GM23338 (cell line): ENCODE results near the gene ZFP28. TPM values are rescaled to one million over a fixed set of nuclear protein-coding genes. Genes with fewer than 3 reads are reported as not detected.

ENCODE experiments used
- ATAC-seq: fragments of 200-7000 bp; cut with Tn5 transposase; 3 replicates; pipeline ENCODE4 v1.9.1; 2020
- DNase-seq: peaks from one replicate; pipeline ENCODE4 v3.0.0-alpha.2; 2015; ENCODE audit warnings: low spot score
- H2AFZ ChIP-seq: fragments of 200-600 bp; sonication (generic); 2 replicates; pipeline ENCODE4 v1.8.0; 2016; ENCODE audit warnings: antibody characterized with exemption, mild to moderate bottlenecking, moderate library complexity
- H3F3A ChIP-seq: fragments of 200-600 bp; sonication (generic); replicated peaks from 2 replicates; pipeline ENCODE4 v1.8.0; 2017; ENCODE audit warnings: antibody characterized with exemption, mixed run types, low read depth
- H3K27ac ChIP-seq: fragments of 200-600 bp; sonication (generic); 2 replicates; pipeline ENCODE4 v1.6.1; 2016; ENCODE audit warnings: low read depth
- H3K27me3 ChIP-seq: fragments of 200-600 bp; sonication (generic); 2 replicates; pipeline ENCODE4 v1.8.0; 2016; ENCODE audit warnings: mild to moderate bottlenecking, mixed run types, moderate library complexity; ENCODE audit not compliant: insufficient read depth
- H3K36me3 ChIP-seq: fragments of 200-600 bp; sonication (generic); 2 replicates; pipeline ENCODE4 v1.8.0; 2016; ENCODE audit warnings: mild to moderate bottlenecking; ENCODE audit not compliant: insufficient read depth
- H3K4me1 ChIP-seq: fragments of 200-600 bp; sonication (generic); 2 replicates; pipeline ENCODE4 v1.8.0; 2016; ENCODE audit warnings: mild to moderate bottlenecking, moderate library complexity; ENCODE audit not compliant: insufficient read depth
- H3K4me2 ChIP-seq: fragments of 200-600 bp; sonication (generic); 2 replicates; pipeline ENCODE4 v1.7.1; 2017; ENCODE audit warnings: mixed run types
- H3K4me3 ChIP-seq: fragments of 200-600 bp; sonication (generic); 2 replicates; pipeline ENCODE4 v1.6.1; 2016; ENCODE audit warnings: mixed run types
- H3K79me2 ChIP-seq: fragments of 200-600 bp; sonication (generic); replicated peaks from 2 replicates; pipeline ENCODE4 v1.8.0; 2017; ENCODE audit warnings: mild to moderate bottlenecking; ENCODE audit not compliant: insufficient read depth
- H3K9me2 ChIP-seq: fragments of 200-600 bp; sonication (generic); 2 replicates; pipeline ENCODE4 v1.8.0; 2017; ENCODE audit not compliant: insufficient read depth
- H4K20me1 ChIP-seq: fragments of 200-600 bp; sonication (generic); replicated peaks from 2 replicates; pipeline ENCODE4 v1.8.0; 2017; ENCODE audit warnings: mild to moderate bottlenecking; ENCODE audit not compliant: insufficient read depth
- H3K27ac Mint-ChIP-seq: 2 replicates; pipeline ENCODE4 v1.8.0; 2020; ENCODE audit warnings: inconsistent platforms, mild to moderate bottlenecking, moderate library complexity, mixed read lengths
- H3K27me3 Mint-ChIP-seq: 3 replicates; pipeline ENCODE4 v1.8.0; 2022; ENCODE audit warnings: low read depth, mild to moderate bottlenecking, moderate library complexity, mixed read lengths, inconsistent platforms; ENCODE audit not compliant: insufficient read depth, poor library complexity
- H3K36me3 Mint-ChIP-seq: 3 replicates; pipeline ENCODE4 v1.8.0; 2021; ENCODE audit warnings: low read depth, mild to moderate bottlenecking, inconsistent platforms, moderate library complexity, mixed read lengths
- H3K4me1 Mint-ChIP-seq: 3 replicates; pipeline ENCODE4 v1.8.0; 2020; ENCODE audit warnings: mild to moderate bottlenecking, inconsistent platforms, mixed read lengths
- H3K4me3 Mint-ChIP-seq: 3 replicates; pipeline ENCODE4 v1.8.0; 2021; ENCODE audit warnings: moderate library complexity, mild to moderate bottlenecking, inconsistent platforms, mixed read lengths
- H3K9me3 Mint-ChIP-seq: 3 replicates; pipeline ENCODE4 v1.8.0; 2020; ENCODE audit warnings: moderate library complexity, mild to moderate bottlenecking, inconsistent platforms, mixed read lengths
- CREB1 ChIP-seq: fragments of 250-450 bp; sonication (Bioruptor Pico); IDR thresholded peaks from 2 replicates; pipeline ENCODE4 v1.5.0; 2020; ENCODE audit warnings: low read depth, mild to moderate bottlenecking, moderate library complexity
- CTCF ChIP-seq, 2 experiments: fragments of 200-600 bp in 1 of 2; sonication (generic) in 1 of 2; conservative IDR thresholded peaks; 2 replicates each; pipeline versions ENCODE4 v1.5.1 to v1.6.1; 2016 to 2017; ENCODE audit warnings: antibody characterized with exemption in 2 of 2, low read depth in 2 of 2, mild to moderate bottlenecking in 2 of 2, moderate library complexity in 1 of 2
- ETS1 ChIP-seq: IDR thresholded peaks from 2 replicates; pipeline ENCODE4 v1.6.1; 2016; ENCODE audit warnings: antibody characterized with exemption
- EZH2 ChIP-seq: fragments of 200-600 bp; sonication (generic); IDR thresholded peaks from one replicate; pipeline ENCODE4 v1.8.0; 2017; ENCODE audit warnings: antibody characterized with exemption, mild to moderate bottlenecking, low read depth; ENCODE audit not compliant: unreplicated experiment
- EZH2phosphoT487 ChIP-seq: fragments of 200-600 bp; sonication (generic); IDR thresholded peaks from one replicate; pipeline ENCODE4 v1.8.1; 2018; ENCODE audit warnings: antibody characterized with exemption; ENCODE audit not compliant: unreplicated experiment
- JUNB ChIP-seq: IDR thresholded peaks from one replicate; pipeline ENCODE4 v1.6.1; 2016; ENCODE audit warnings: antibody characterized with exemption; ENCODE audit not compliant: unreplicated experiment
- NANOG ChIP-seq: IDR thresholded peaks from 2 replicates; pipeline ENCODE4 v1.6.1; 2016; ENCODE audit warnings: antibody characterized with exemption, borderline replicate concordance
- POLR2AphosphoS5 ChIP-seq: IDR thresholded peaks from 2 replicates; pipeline ENCODE4 v1.6.1; 2016; ENCODE audit warnings: antibody characterized with exemption, low read depth
- REST ChIP-seq: IDR thresholded peaks from one replicate; pipeline ENCODE4 v1.6.1; 2018; ENCODE audit warnings: antibody characterized with exemption; ENCODE audit not compliant: unreplicated experiment
- STAT1 ChIP-seq: IDR thresholded peaks from one replicate; pipeline ENCODE4 v1.6.1; 2016; ENCODE audit warnings: antibody characterized with exemption; ENCODE audit not compliant: unreplicated experiment
- ZNF114 ChIP-seq: fragments of 250-450 bp; sonication (Bioruptor Pico); IDR thresholded peaks from 2 replicates; pipeline ENCODE4 v1.5.0; 2020; ENCODE audit warnings: mild to moderate bottlenecking, moderate library complexity
- ZNF331 ChIP-seq: fragments of 250-450 bp; sonication (Bioruptor Pico); IDR thresholded peaks from 2 replicates; pipeline ENCODE4 v1.5.0; 2020; ENCODE audit warnings: low read depth, mild to moderate bottlenecking, moderate library complexity
- polyA plus RNA-seq: library from polyadenylated mRNA; unstranded; fragments of >200 nt; fragmentation: Nextera tagmentation; extraction: Ambion mirVana; gene quantifications from 2 replicates; pipeline ENCODE4 v1.2.1, GENCODE V29; 2016
- total RNA-seq: library from RNA; depleted of rRNA; stranded (reverse); fragments of >200 nt; shearing (Covaris generic); gene quantifications from 2 replicates; pipeline ENCODE4 v1.2.3, GENCODE V29; 2014

Gene ZFP28
- total and polyA plus RNA-seq, 2 experiments from 2014 or later, result 3.0 to 7.9 TPM

- TF ChIP-seq CTCF (conservative IDR thresholded peaks at IDR 0.05; ENCODE audit: low read depth in 2 of 2), result no peak
These were observed 33.8 kb downstream of the ZFP28 start (continued) for GRCh38 chr19:56572589-56572988.

- H4K20me1 ChIP-seq, result no peaks in the 10 kb centered on the region
- no peak overlapping the region for H3K27ac ChIP-seq
- H3K36me3 ChIP-seq, result peaks cover 91% of the 10 kb centered on the region
- H3K27ac Mint-ChIP-seq, result no peak overlapping the region
- no peaks in the 10 kb centered on the region for H3K27me3 Mint-ChIP-seq
- H3K4me2 ChIP-seq, result no peak overlapping the region
- ATAC-seq (no peak), DNase-seq (no peak)
- H3K9me2 ChIP-seq, result peaks cover 6% of the 10 kb centered on the region; the same call in 1 of the 2 replicates
- H3K36me3 Mint-ChIP-seq, result peaks cover 99% of the 10 kb centered on the region
- no peaks in the 10 kb centered on the region for H3K27me3 ChIP-seq
- no peak overlapping the region for H3K4me3 Mint-ChIP-seq
- no peaks in the 10 kb centered on the region for H3K4me1 Mint-ChIP-seq
- H3K79me2 ChIP-seq, result peaks cover 4% of the 10 kb centered on the region; the same call in 1 of the 2 replicates
- no peaks in the 10 kb centered on the region for H3F3A ChIP-seq
- no peak overlapping the region; the same call in 1 of the 2 replicates for H3K4me3 ChIP-seq
- H3K9me3 Mint-ChIP-seq, result peaks cover 95% of the 10 kb centered on the region
- no peak overlapping the region for H2AFZ ChIP-seq
- H3K4me1 ChIP-seq, result no peaks in the 10 kb centered on the region
- TF ChIP-seq ZNF331 (CRISPR knock-in tag) (no peak), ZNF114 (CRISPR knock-in tag) (no peak), POLR2AphosphoS5 (no peak), EZH2phosphoT487 (no peak), CREB1 (no peak), EZH2 (no peak), ETS1 (no peak), JUNB (no peak), REST (no peak), CTCF (conservative IDR thresholded peaks at IDR 0.05; ENCODE audit: low read depth in 2 of 2) (no peak), STAT1 (no peak), NANOG (no peak)
These were observed 35.2 kb downstream of the ZFP28 start for GRCh38 chr19:56573914-56574313.
